Measurements from ENCODE around the gene ERI3. TPM values are rescaled to one million over a fixed set of nuclear protein-coding genes. Genes with fewer than 3 reads are reported as not detected.

Gene ERI3
- total and polyA plus RNA-seq, 2 donors (not counting 3 experiments of a cell fraction or from before 2014, with no cell fraction given), result 45.3 to 94.0 TPM

DNA sequence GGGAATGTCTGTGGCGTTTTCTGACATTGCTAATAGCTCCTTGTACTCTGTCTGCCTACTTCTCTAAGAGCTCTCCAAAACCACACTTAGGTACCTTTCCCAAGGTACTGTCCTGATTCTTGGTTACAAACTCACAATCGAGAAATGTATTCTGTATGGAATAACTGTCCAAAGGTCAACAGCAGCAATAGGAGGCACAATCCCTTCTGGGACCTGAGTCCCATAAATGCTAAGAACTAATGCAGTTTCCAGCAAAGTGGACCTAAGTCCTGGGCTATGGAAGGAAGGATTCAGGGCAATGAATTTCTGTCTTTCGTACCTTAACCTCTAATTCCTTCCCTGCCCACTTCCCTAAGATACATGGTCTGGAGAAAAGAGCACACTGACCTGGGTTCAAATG, 82.1 kb downstream of the ERI3 start:
- no peaks in the 10 kb centered on the region for H3K9me1 ChIP-seq (replicated peaks; ENCODE audit: control insufficient read depth, extremely low read depth, insufficient read depth, low read length)
- TF ChIP-seq, protein P1, sequence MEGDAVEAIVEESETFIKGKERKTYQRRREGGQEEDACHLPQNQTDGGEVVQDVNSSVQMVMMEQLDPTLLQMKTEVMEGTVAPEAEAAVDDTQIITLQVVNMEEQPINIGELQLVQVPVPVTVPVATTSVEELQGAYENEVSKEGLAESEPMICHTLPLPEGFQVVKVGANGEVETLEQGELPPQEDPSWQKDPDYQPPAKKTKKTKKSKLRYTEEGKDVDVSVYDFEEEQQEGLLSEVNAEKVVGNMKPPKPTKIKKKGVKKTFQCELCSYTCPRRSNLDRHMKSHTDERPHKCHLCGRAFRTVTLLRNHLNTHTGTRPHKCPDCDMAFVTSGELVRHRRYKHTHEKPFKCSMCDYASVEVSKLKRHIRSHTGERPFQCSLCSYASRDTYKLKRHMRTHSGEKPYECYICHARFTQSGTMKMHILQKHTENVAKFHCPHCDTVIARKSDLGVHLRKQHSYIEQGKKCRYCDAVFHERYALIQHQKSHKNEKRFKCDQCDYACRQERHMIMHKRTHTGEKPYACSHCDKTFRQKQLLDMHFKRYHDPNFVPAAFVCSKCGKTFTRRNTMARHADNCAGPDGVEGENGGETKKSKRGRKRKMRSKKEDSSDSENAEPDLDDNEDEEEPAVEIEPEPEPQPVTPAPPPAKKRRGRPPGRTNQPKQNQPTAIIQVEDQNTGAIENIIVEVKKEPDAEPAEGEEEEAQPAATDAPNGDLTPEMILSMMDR (IDR thresholded peaks at IDR 0.05; ENCODE audit: extremely low read depth in 1 of 2, insufficient read depth in 1 of 2, low read depth in 1 of 2, low read length in 2 of 2), result no peak
- TF ChIP-seq MYC (IDR thresholded peaks at IDR 0.05; ENCODE audit: low read depth, low read length), result no peak
- TF ChIP-seq POLR2A (IDR thresholded peaks at IDR 0.05; ENCODE audit: low read depth, low read length), result no peak
- no peak for TF ChIP-seq POLR2AphosphoS5 (IDR thresholded peaks at IDR 0.05; ENCODE audit: insufficient read depth, low read depth, low read length)
- TF ChIP-seq, protein P2, sequence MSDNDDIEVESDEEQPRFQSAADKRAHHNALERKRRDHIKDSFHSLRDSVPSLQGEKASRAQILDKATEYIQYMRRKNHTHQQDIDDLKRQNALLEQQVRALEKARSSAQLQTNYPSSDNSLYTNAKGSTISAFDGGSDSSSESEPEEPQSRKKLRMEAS (IDR thresholded peaks at IDR 0.05; ENCODE audit: insufficient read depth, insufficient read length), result no peak
- no peak for TF ChIP-seq GATA2 (IDR thresholded peaks at IDR 0.05; ENCODE audit: insufficient read depth, insufficient read length, low read depth, low read length)
- TF ChIP-seq JUN (IDR thresholded peaks at IDR 0.05; ENCODE audit: borderline replicate concordance, insufficient read depth, insufficient read length, low read depth), result no peak
- TF ChIP-seq FOS (IDR thresholded peaks at IDR 0.05; ENCODE audit: borderline replicate concordance, insufficient read depth, low read length), result no peak
- no peak for TF ChIP-seq EZH2 (IDR thresholded peaks at IDR 0.05; ENCODE audit: borderline replicate concordance, low read depth, low read length, severe bottlenecking)
- H3K4me2 ChIP-seq (ENCODE audit: insufficient read depth, low read length), result no peak overlapping the region
- H3K27me3 ChIP-seq (ENCODE audit: control insufficient read depth in 2 of 2, insufficient read depth in 2 of 2, low read length in 2 of 2), result no peaks in the 10 kb centered on the region
- H3K27ac ChIP-seq (ENCODE audit: insufficient read depth, low read depth, low read length), result no peak overlapping the region
- no peaks in the 10 kb centered on the region for H3K9me3 ChIP-seq (replicated peaks; ENCODE audit: control insufficient read depth, insufficient read depth, low read length)
- intact Hi-C loops (cut with micrococcal nuclease), result no loop called here
- H2AFZ ChIP-seq (ENCODE audit: low read depth, low read length), result no peak overlapping the region
- no peaks in the 10 kb centered on the region for H4K20me1 ChIP-seq (replicated peaks; ENCODE audit: control insufficient read depth, extremely low read depth, insufficient read depth, low read length)
- no TSS peak for BruUV-seq (replicated peaks)
- ChIA-PET CTCF (interaction anchor here (1.8 to 1.9 kb wide), 2 partner anchors 10 to 105 kb away, joined by 4 read pairs; no protein-coding TSS in a partner anchor), POLR2A (no interaction called here)
- no peak overlapping the region for H3K9ac ChIP-seq (replicated peaks; ENCODE audit: extremely low read depth, insufficient read depth, low read length)
- no peak overlapping the region for H3K4me3 ChIP-seq (replicated peaks in 1 of 3; ENCODE audit: insufficient read depth in 1 of 3, low read depth in 1 of 3, low read length in 3 of 3)
- DNase-seq (ENCODE audit: low read depth, low spot score), result no peak
- dilution Hi-C loops (cut with MboI; ENCODE audit: extremely low pct_ligation_motif_present, low sequenced_read_pairs), result no loop called here
- H3K36me3 ChIP-seq (ENCODE audit: control insufficient read depth in 2 of 2, extremely low read depth in 1 of 2, insufficient read depth in 2 of 2, low read length in 2 of 2), result peaks cover 0 to 2% of the 10 kb centered on the region in 2 experiments
- H3K4me1 ChIP-seq (ENCODE audit: control insufficient read depth, extremely low read depth, insufficient read depth, low read length), result no peaks in the 10 kb centered on the region
- H3K79me2 ChIP-seq (ENCODE audit: control insufficient read depth, insufficient read depth, low read length), result no peaks in the 10 kb centered on the region
- no peak for FAIRE-seq

All from endothelial cell of umbilical vein (primary cell).